Naive B cell (primary cell): ENCODE data around the gene PALLD. TPM values are rescaled to one million over a fixed set of nuclear protein-coding genes. Genes with fewer than 3 reads are reported as not detected.
"Not testable (repeated sequence)": the region's sequence is repeated elsewhere in the genome, so short reads cannot be mapped to it uniquely, and the experiment has no call there.

Source experiments
- ATAC-seq, 2 donors: fragments of 150-1000 bp; cut with Tn5 transposase; 2 replicates each; pipeline ENCODE4 v1.10.0; 2021; ENCODE audit warnings: low read depth in 2 of 2, mild to moderate bottlenecking in 2 of 2, moderate library complexity in 2 of 2
- DNase-seq: peaks from one replicate; pipeline ENCODE4 v3.0.0; 2022
- H3K27ac Mint-ChIP-seq, 6 donors: one replicate each; pipeline ENCODE4 v1.8.0; 2020 to 2022; ENCODE audit warnings: mild to moderate bottlenecking in 6 of 6, mixed read lengths in 6 of 6, moderate library complexity in 5 of 6, inconsistent platforms in 2 of 6
- H3K27me3 Mint-ChIP-seq, 3 donors: one replicate each; pipeline ENCODE4 v1.8.0; 2021 to 2022; ENCODE audit warnings: mixed read lengths in 3 of 3, mild to moderate bottlenecking in 1 of 3
- H3K36me3 Mint-ChIP-seq, 2 donors: one replicate each; pipeline ENCODE4 v1.8.0; 2020 to 2022; ENCODE audit warnings: mixed read lengths in 2 of 2, inconsistent platforms in 1 of 2, mild to moderate bottlenecking in 1 of 2
- H3K4me1 Mint-ChIP-seq, 3 donors: one replicate each; pipeline ENCODE4 v1.8.0; 2020 to 2022; ENCODE audit warnings: mixed read lengths in 3 of 3, inconsistent platforms in 1 of 3, mild to moderate bottlenecking in 1 of 3, moderate library complexity in 1 of 3
- H3K4me3 Mint-ChIP-seq, 8 donors: one replicate each; pipeline ENCODE4 v1.8.0; 2020 to 2022; ENCODE audit warnings: mild to moderate bottlenecking in 8 of 8, mixed read lengths in 8 of 8, moderate library complexity in 8 of 8, inconsistent platforms in 2 of 8
- H3K9me3 Mint-ChIP-seq, 7 donors: one replicate each; pipeline ENCODE4 v1.8.0; 2020 to 2022; ENCODE audit warnings: mixed read lengths in 7 of 7, mild to moderate bottlenecking in 5 of 7, inconsistent platforms in 2 of 7, moderate library complexity in 1 of 7
- polyA plus RNA-seq, 6 donors: library from polyadenylated mRNA; unstranded; fragments of 300-500 nt; fragmentation: Illumina TruSeq; gene quantifications; one replicate each; pipeline ENCODE4 v1.2.3, GENCODE V29; 2021; ENCODE audit warnings: low read depth in 6 of 6

PALLD gene
- polyA plus RNA-seq: under 1 TPM in 4 of 6 donors, not detected in 2; 0.58 to 0.83 (median 0.78) TPM

DNA sequence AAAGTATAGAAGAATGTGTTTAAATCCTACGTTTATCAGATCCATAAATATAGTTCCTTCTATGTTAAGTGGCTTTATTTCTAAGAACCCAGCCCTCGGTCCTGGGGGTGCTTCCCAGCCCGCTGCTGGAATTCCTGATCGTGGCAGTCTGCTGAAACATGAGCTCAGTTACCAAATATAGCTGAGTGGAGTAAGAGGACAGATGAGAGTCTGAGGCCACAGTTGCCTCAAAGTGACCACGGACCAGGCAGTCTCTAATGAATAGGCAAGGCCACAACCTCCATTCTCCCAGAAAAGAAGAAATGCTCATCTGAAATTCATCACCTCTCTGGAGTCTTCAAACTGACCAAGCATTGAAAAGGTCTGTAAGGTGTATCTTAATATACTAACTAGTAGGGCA is at the start of gene PALLD:
TSS of gene PALLD (plus strand) at position 219 of the 400 bp plus-strand sequence.
- H3K4me3 Mint-ChIP-seq: no peak within 1 kb of the TSS
- H3K4me1 Mint-ChIP-seq: no peaks in the 10 kb centered on the region
- no peaks in the 10 kb centered on the region for H3K9me3 Mint-ChIP-seq
- DNase-seq (no peak), ATAC-seq (no peak)
- no peak within 1 kb of the TSS for H3K27ac Mint-ChIP-seq
- H3K27me3 Mint-ChIP-seq: peaks cover 9 to 30% (median 22%) of the 10 kb centered on the region in 3 donors
- H3K36me3 Mint-ChIP-seq: no peaks in the 10 kb centered on the region

DNA sequence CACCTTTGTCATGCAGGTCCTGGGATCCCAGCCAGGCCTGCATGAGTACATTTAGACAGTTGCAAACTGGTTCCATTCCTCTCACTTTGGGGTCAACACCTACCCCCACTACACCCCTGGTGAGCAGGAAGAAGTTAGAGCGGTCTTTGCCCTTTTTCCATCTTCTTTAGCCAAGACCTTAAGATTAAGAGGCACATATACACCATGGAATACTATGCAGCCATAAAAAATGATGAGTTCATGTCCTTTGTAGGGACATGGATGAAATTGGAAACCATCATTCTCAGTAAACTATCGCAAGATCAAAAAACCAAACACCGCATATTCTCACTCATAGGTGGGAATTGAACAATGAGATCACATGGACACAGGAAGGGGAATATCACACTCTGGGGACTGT is 47.8 kb upstream of the PALLD start:
- not testable (repeated sequence) for H3K4me1 Mint-ChIP-seq, ATAC-seq, H3K4me3 Mint-ChIP-seq, H3K27me3 Mint-ChIP-seq, DNase-seq, H3K9me3 Mint-ChIP-seq
- Mint-ChIP-seq H3K27ac (peak overlapping the region in 1 of 6 donors; percentile 81), H3K36me3 (peaks cover 18 to 22% of the 10 kb centered on the region in 2 donors)

- H3K27me3 Mint-ChIP-seq: no peaks in the 10 kb centered on the region
- no peaks in the 10 kb centered on the region for H3K4me1 Mint-ChIP-seq
- H3K36me3 Mint-ChIP-seq: peaks cover 18 to 28% of the 10 kb centered on the region in 2 donors
- DNase-seq (no peak), ATAC-seq (no peak)
- no peak overlapping the region for H3K4me3 Mint-ChIP-seq
- H3K27ac Mint-ChIP-seq: peak overlapping the region in 1 of 6 donors; percentile 79
- peaks cover 0 to 5% (median 0%) of the 10 kb centered on the region in 7 donors for H3K9me3 Mint-ChIP-seq
Measured at GRCh38 chr4:168449719-168450452, 47.0 kb upstream of the PALLD start.

- no peaks in the 10 kb centered on the region for H3K27me3 Mint-ChIP-seq
- ATAC-seq (no peak), DNase-seq (no peak)
- no peak overlapping the region for H3K4me3 Mint-ChIP-seq
- peaks cover 18 to 37% of the 10 kb centered on the region in 2 donors for H3K36me3 Mint-ChIP-seq
- no peaks in the 10 kb centered on the region for H3K4me1 Mint-ChIP-seq
- no peak overlapping the region for H3K27ac Mint-ChIP-seq
- H3K9me3 Mint-ChIP-seq: peaks cover 0 to 5% (median 0%) of the 10 kb centered on the region in 7 donors
Measured at GRCh38 chr4:168451331-168451730, 45.5 kb upstream of the PALLD start.

DNA sequence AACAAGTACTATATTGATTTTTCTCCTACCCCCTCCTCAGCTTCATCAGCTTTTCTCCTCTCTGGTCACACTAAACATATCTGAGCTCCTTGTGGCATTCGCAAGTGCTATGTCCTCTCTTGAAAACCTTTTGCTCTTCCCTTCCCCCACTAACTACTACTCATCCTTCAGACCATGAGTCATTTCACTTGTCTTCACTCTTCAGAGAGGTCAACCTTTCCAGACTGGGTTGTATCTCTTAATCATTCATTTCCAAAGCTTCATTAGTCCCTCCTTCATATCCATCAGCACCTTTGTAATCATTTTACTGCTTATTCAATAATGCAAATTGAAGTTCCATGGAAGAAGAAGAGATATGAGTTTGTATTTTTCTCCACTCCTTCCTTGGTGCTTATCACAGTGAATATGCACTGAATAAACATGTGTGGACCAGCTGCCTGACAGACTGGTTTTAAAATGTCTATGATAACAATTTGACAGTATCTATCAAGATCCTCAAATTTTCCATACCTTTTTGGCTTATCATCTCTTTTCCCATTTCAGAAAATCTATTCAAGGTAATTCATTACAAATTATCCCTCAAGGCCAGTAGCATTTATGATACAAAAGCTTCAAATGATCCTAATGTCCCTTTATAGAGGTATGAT is 45.0 kb upstream of the PALLD start:
- ATAC-seq (no peak), DNase-seq (no peak)
- H3K9me3 Mint-ChIP-seq: peaks cover 0 to 5% (median 0%) of the 10 kb centered on the region in 7 donors
- no peaks in the 10 kb centered on the region for H3K4me1 Mint-ChIP-seq
- no peak overlapping the region for H3K4me3 Mint-ChIP-seq
- peaks cover 18 to 37% of the 10 kb centered on the region in 2 donors for H3K36me3 Mint-ChIP-seq
- no peaks in the 10 kb centered on the region for H3K27me3 Mint-ChIP-seq
- H3K27ac Mint-ChIP-seq: no peak overlapping the region

- no peaks in the 10 kb centered on the region for H3K27me3 Mint-ChIP-seq
- H3K4me1 Mint-ChIP-seq: no peaks in the 10 kb centered on the region
- no peak for DNase-seq
- peaks cover 0 to 5% (median 0%) of the 10 kb centered on the region in 7 donors for H3K9me3 Mint-ChIP-seq
- no peak for ATAC-seq
- H3K27ac Mint-ChIP-seq: no peak overlapping the region
- H3K36me3 Mint-ChIP-seq: peaks cover 18 to 38% of the 10 kb centered on the region in 2 donors
- H3K4me3 Mint-ChIP-seq: no peak overlapping the region
Measured at GRCh38 chr4:168453146-168453545, 43.7 kb upstream of the PALLD start.

GRCh38 chr4:168458256-168458655 is 38.6 kb upstream of the PALLD start:
- not testable (repeated sequence) for ATAC-seq, H3K27ac Mint-ChIP-seq, H3K4me1 Mint-ChIP-seq, H3K4me3 Mint-ChIP-seq, DNase-seq, H3K27me3 Mint-ChIP-seq, H3K9me3 Mint-ChIP-seq
- H3K36me3 Mint-ChIP-seq: peaks cover 0 to 26% of the 10 kb centered on the region in 2 donors

GRCh38 chr4:168461821-168462220 is 35.0 kb upstream of the PALLD start:
- DNase-seq: no peak
- Mint-ChIP-seq H3K27ac (peak overlapping the region in 1 of 6 donors; percentile 34), H3K36me3 (peaks cover 0 to 10% of the 10 kb centered on the region in 2 donors), H3K4me1 (no peaks in the 10 kb centered on the region), H3K27me3 (no peaks in the 10 kb centered on the region), H3K4me3 (no peak overlapping the region), H3K9me3 (peaks cover 0 to 3% (median 0%) of the 10 kb centered on the region in 7 donors)
- ATAC-seq: no peak

DNA sequence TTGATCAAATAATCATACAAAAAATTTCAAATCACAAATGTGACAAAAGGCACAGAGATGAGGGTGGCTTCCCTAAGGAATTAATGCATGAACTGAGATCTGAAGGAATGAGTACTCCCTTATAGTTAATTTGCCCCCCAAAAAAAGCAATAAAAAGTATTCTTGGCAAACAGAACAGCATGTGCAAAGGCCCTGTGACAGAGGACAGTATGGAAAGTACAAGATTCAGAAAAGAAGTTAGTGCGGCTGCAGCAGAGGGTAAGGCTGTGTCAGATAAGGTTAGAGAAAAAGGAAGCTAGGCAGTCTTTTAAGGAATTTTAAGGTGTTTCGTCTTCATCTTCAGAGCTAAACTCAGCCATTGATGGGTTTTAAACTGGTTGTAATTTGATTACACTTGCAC is 23.9 kb upstream of the PALLD start:
- H3K27me3 Mint-ChIP-seq: no peaks in the 10 kb centered on the region
- no peak overlapping the region for H3K4me3 Mint-ChIP-seq
- DNase-seq: no peak
- peaks cover 11 to 31% (median 19%) of the 10 kb centered on the region in 3 donors for H3K4me1 Mint-ChIP-seq
- peak overlapping the region in 3 of 6 donors; percentile 3 to 39 (median 15) for H3K27ac Mint-ChIP-seq
- peaks cover 24 to 32% of the 10 kb centered on the region in 2 donors for H3K36me3 Mint-ChIP-seq
- no peak for ATAC-seq
- H3K9me3 Mint-ChIP-seq: peaks cover 0 to 3% (median 0%) of the 10 kb centered on the region in 7 donors

DNA sequence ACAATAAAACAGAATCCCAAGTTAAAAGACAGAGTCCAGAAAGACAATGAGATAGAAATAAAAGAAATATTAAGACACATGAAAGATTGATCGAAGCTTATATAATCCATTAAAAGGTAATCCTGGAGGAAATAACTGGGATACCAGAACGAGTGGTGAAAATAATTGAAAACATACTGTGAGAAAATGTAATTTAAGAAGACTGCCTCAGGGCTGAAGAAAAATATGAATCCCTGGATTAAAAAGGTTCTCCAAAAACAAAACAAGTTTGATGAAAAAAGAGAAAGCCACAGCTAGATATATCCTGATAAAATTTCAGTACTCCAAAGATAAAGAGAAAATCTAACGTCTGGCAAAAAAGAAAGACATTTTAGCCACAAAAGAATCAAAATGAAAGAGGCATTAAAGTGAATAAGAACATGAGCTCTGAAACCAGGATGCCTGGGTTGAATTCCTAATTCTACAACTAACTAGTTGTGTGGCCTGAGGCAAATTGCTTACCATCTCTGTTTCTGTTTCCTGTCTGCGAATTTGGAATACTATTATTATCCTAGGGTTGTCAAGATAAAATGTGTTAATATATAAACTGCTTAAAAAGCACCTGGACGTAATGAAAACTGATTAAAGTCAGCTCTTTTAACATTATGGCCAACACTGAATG is 22.1 kb upstream of the PALLD start:
- ATAC-seq (no peak), DNase-seq (no peak)
- peaks cover 22 to 46% (median 29%) of the 10 kb centered on the region in 3 donors for H3K4me1 Mint-ChIP-seq
- peaks cover 0 to 3% (median 0%) of the 10 kb centered on the region in 7 donors for H3K9me3 Mint-ChIP-seq
- H3K27me3 Mint-ChIP-seq: no peaks in the 10 kb centered on the region
- H3K36me3 Mint-ChIP-seq: peaks cover 16 to 24% of the 10 kb centered on the region in 2 donors
- no peak overlapping the region for H3K4me3 Mint-ChIP-seq
- H3K27ac Mint-ChIP-seq: peak overlapping the region in 2 of 6 donors; percentile 31 to 56

DNA sequence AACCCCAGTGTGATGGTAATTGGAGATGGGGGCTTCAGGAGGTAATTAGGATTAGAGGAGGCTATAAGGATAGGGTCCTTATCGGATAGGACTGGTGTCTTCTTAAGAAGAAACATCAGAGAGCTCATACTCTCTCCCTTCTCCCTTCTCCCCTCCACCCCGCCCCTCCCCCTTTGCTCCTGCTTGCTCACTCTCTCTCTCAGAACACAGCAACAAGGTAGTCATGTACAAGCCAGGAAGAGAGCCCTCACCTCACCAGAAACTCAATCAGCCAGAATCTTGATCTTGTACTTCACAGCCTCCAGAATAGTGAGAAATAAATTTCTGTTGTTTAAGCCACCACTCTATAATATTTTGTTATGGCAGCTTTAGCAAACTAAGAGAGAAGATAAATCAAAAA is 21.1 kb upstream of the PALLD start:
- Mint-ChIP-seq H3K4me3 (peak overlapping the region in 1 of 8 donors; percentile 21), H3K27ac (peak overlapping the region in 2 of 6 donors; percentile 28 to 44), H3K27me3 (no peaks in the 10 kb centered on the region), H3K36me3 (peaks cover 10 to 28% of the 10 kb centered on the region in 2 donors), H3K9me3 (peaks cover 0 to 3% (median 0%) of the 10 kb centered on the region in 7 donors), H3K4me1 (peaks cover 28 to 55% (median 35%) of the 10 kb centered on the region in 3 donors)
- DNase-seq (no peak), ATAC-seq (no peak)

DNA sequence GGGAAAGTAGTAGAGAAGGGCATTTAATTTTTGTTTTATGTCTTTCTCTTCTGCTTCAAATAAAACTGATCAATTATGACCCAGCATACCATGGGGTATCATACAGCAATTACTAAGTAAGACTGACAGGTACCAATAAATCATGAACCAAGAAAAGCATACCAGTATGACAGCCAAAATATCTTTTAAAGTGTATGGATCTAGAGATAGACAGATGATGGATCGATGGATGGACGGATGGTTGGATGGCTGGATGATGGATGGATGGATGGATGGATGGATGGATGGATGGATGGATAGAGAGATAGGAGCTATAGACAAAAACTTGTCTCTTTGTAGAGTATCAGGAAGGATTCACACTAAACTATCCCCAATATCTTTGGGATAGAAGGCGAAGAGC is 18.0 kb upstream of the PALLD start:
- ATAC-seq (no peak), DNase-seq (no peak)
- H3K4me1 Mint-ChIP-seq: peaks cover 32 to 61% (median 50%) of the 10 kb centered on the region in 3 donors
- H3K27ac Mint-ChIP-seq: peak overlapping the region; percentile 24 to 98 (median 45)
- peak overlapping the region; percentile 36 to 100 (median 98) for H3K4me3 Mint-ChIP-seq
- peaks cover 0 to 9% of the 10 kb centered on the region in 2 donors for H3K36me3 Mint-ChIP-seq
- H3K27me3 Mint-ChIP-seq: no peaks in the 10 kb centered on the region
- peaks cover 0 to 5% (median 0%) of the 10 kb centered on the region in 7 donors for H3K9me3 Mint-ChIP-seq

DNA sequence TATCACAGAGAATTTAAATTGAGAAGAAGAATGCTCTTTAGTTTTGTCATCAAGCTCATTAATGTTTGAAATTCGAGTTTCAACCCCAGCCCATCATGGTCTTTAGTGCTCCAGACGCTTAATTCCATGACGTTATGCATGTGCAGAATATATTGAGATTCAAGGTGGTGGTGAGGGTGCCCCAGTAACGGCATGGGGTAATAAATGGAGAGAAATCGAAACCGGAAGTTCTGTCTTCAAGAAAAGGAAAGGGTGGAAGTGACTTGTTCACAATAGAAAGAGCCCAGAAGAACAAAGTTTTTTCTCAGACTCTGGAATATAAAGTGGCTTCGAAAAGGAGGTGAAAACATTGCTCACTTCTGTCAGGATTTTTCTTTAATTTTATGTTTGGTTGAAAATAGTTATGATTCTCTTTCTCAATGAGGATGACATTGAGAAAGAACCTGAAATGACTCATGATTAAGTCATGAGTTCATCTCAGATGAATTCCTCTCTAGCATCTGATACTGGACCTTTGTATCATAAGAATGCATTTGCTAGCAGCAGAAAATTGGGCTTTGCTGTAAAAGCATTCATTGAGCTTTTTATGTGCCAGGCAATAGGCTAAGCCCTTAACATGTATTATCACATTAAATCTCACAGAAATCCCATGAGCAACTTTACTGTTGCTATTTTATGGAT is 15.8 kb upstream of the PALLD start:
- Mint-ChIP-seq H3K4me3 (peak overlapping the region; percentile 97 to 100 (median 99)), H3K36me3 (peaks cover 0 to 19% of the 10 kb centered on the region in 2 donors), H3K27me3 (no peaks in the 10 kb centered on the region), H3K4me1 (peaks cover 32 to 44% (median 42%) of the 10 kb centered on the region in 3 donors), H3K9me3 (peaks cover 0 to 5% (median 0%) of the 10 kb centered on the region in 7 donors), H3K27ac (peak overlapping the region; percentile 96 to 99 (median 98))
- DNase-seq: peak; percentile 63
- ATAC-seq: peak; percentile 61 to 68
